ENCODE data around the gene BABAM1.

DNA sequence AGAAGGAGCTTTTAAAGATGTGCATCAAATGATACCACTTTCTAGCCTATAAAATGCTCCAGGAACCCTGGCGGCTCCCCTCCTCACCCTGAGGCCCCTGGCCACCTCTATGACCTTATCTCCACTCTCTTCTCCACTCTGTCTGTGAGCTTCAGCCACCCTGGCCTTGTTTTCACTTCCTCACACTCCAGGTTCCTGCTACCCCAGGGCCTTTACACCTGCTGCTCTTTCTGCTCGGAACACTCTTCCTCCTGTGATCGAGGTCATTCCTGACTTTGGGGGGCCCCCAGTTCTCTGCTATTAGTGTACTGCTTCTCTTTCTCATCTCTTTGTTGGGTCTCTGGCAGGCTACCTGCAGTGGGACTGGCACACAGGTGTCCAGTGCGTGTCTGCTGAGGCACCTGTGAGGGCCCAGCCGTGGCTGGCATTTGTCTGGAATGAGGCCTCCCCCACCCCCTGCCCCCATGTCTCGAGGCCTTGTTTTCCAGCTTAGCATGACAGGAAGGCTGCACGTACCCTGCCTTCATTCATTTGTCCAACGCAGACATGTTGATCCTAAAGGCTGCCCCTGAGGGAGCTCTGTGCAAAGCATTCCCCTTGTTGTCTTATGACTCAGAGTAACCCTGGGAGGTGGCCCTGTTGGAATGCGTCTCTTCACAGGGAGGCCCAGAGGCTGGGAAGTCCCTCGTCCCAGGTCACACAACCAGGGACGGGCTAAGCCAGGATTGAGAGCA is 44.4 kb downstream of the BABAM1 start:
- TF ChIP-seq NR2F1 (conservative IDR thresholded peaks at IDR 0.05) = no peak
- TF ChIP-seq, protein P1, sequence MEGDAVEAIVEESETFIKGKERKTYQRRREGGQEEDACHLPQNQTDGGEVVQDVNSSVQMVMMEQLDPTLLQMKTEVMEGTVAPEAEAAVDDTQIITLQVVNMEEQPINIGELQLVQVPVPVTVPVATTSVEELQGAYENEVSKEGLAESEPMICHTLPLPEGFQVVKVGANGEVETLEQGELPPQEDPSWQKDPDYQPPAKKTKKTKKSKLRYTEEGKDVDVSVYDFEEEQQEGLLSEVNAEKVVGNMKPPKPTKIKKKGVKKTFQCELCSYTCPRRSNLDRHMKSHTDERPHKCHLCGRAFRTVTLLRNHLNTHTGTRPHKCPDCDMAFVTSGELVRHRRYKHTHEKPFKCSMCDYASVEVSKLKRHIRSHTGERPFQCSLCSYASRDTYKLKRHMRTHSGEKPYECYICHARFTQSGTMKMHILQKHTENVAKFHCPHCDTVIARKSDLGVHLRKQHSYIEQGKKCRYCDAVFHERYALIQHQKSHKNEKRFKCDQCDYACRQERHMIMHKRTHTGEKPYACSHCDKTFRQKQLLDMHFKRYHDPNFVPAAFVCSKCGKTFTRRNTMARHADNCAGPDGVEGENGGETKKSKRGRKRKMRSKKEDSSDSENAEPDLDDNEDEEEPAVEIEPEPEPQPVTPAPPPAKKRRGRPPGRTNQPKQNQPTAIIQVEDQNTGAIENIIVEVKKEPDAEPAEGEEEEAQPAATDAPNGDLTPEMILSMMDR (IDR thresholded peaks at IDR 0.05 in 2 of 3, conservative IDR thresholded peaks at IDR 0.05 in 1 of 3; ENCODE audit: control insufficient read depth in 2 of 3, extremely low read depth in 1 of 3, insufficient read depth in 1 of 3, low read depth in 3 of 3, low read length in 3 of 3) = no peak
- no peak for TF ChIP-seq CBX5 (IDR thresholded peaks at IDR 0.05; ENCODE audit: low read depth)
- TF ChIP-seq NFIC (IDR thresholded peaks at IDR 0.05; ENCODE audit: low read depth, low read length) = no peak
- TF ChIP-seq CREB1 (IDR thresholded peaks at IDR 0.05; ENCODE audit: low read depth) = no peak
- TF ChIP-seq RBBP5 (conservative IDR thresholded peaks at IDR 0.05) = no peak
- TF ChIP-seq, protein P2, sequence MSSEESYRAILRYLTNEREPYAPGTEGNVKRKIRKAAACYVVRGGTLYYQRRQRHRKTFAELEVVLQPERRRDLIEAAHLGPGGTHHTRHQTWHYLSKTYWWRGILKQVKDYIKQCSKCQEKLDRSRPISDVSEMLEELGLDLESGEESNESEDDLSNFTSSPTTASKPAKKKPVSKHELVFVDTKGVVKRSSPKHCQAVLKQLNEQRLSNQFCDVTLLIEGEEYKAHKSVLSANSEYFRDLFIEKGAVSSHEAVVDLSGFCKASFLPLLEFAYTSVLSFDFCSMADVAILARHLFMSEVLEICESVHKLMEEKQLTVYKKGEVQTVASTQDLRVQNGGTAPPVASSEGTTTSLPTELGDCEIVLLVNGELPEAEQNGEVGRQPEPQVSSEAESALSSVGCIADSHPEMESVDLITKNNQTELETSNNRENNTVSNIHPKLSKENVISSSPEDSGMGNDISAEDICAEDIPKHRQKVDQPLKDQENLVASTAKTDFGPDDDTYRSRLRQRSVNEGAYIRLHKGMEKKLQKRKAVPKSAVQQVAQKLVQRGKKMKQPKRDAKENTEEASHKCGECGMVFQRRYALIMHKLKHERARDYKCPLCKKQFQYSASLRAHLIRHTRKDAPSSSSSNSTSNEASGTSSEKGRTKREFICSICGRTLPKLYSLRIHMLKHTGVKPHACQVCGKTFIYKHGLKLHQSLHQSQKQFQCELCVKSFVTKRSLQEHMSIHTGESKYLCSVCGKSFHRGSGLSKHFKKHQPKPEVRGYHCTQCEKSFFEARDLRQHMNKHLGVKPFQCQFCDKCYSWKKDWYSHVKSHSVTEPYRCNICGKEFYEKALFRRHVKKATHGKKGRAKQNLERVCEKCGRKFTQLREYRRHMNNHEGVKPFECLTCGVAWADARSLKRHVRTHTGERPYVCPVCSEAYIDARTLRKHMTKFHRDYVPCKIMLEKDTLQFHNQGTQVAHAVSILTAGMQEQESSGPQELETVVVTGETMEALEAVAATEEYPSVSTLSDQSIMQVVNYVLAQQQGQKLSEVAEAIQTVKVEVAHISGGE (CRISPR knock-in tag; IDR thresholded peaks at IDR 0.05) = no peak
- no peak for TF ChIP-seq CHD4 (IDR thresholded peaks at IDR 0.05)
- no peak for TF ChIP-seq EP300 (IDR thresholded peaks at IDR 0.05; ENCODE audit: borderline replicate concordance in 1 of 2, control insufficient read depth in 1 of 2, low read depth in 2 of 2, low read length in 2 of 2)
- no peak for TF ChIP-seq BHLHE40 (IDR thresholded peaks at IDR 0.05; ENCODE audit: borderline replicate concordance in 1 of 2, low read depth in 2 of 2, low read length in 1 of 2)
- no peak for TF ChIP-seq FOXM1 (IDR thresholded peaks at IDR 0.05; ENCODE audit: low read depth, low read length)
- TF ChIP-seq, protein P3, sequence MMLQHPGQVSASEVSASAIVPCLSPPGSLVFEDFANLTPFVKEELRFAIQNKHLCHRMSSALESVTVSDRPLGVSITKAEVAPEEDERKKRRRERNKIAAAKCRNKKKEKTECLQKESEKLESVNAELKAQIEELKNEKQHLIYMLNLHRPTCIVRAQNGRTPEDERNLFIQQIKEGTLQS (IDR thresholded peaks at IDR 0.05; ENCODE audit: borderline replicate concordance, extremely low read depth, low read depth, low read length) = no peak
- TF ChIP-seq ZNF274 (IDR thresholded peaks at IDR 0.05; ENCODE audit: insufficient read depth, insufficient read length) = no peak
- TF ChIP-seq BRCA1 (IDR thresholded peaks at IDR 0.05; ENCODE audit: low read depth, low read length) = no peak

Data from GM12878 (cell line).